LoVo (cell line): ENCODE data around the gene SNRNP40.

Experiments used
- DNase-seq: peaks from one replicate; pipeline ENCODE4 v3.0.0-alpha.2; 2016; ENCODE audit warnings: low spot score

SNRNP40 gene

DNA sequence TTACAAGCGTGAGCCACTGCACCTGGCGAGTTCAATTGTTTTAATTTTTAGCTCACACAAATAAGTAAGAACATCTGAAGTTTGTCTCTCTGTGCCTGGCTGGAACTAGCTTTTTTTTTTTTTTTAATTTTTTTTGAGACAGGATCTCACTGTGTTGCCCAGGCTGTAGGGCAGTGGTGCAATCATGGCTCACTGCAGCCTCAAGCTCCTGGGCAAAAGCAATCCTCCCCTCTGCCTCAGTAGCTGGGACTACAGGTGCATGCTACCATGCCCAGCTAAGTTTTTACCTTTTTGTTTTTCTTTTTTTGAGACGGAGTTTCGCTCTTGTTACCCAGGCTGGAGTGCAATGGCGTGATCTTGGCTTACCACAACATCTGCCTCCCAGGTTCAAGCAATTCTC, 64.8 kb downstream of the SNRNP40 start:
- no peak for DNase-seq

DNA sequence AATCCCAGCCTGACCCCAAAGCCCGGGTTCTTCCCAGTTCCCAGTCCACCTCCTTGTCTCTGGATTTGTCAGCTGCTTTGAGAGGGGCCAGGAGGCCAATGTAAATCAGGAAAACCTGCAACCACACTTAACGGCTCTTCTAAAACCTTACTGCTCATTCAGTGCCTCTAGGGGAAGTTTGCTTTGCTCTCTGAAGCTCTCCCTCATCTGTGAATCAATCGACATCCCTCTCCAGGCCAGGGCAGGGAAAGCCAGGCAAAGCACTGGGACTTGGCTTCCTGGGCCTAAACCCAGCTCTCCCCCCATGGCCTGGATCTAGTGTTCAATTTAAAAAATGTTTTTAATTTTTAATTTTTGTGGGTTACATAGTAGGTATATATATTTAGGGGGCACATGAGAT, 66.2 kb downstream of the SNRNP40 start:
- DNase-seq, result no peak

DNA sequence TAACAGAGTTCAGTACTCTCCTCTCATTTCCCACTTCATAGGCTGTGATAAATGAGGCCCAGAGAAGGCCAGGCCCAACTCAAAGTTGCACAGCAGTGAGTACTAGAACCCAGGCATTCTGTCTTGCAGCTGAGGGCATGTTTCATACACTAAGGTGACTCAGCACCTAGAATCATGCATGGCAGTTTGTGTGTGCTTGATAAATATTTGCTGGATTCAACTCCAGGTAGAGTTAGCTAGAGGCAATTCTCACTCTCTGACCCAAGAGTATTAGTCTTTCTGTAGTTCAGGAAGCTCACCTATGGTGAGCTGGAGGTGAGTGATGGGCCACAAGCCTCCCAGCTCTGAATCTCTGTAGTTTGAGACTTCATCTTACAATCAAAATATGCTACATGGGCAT, 67.6 kb downstream of the SNRNP40 start:
- no peak for DNase-seq

DNA sequence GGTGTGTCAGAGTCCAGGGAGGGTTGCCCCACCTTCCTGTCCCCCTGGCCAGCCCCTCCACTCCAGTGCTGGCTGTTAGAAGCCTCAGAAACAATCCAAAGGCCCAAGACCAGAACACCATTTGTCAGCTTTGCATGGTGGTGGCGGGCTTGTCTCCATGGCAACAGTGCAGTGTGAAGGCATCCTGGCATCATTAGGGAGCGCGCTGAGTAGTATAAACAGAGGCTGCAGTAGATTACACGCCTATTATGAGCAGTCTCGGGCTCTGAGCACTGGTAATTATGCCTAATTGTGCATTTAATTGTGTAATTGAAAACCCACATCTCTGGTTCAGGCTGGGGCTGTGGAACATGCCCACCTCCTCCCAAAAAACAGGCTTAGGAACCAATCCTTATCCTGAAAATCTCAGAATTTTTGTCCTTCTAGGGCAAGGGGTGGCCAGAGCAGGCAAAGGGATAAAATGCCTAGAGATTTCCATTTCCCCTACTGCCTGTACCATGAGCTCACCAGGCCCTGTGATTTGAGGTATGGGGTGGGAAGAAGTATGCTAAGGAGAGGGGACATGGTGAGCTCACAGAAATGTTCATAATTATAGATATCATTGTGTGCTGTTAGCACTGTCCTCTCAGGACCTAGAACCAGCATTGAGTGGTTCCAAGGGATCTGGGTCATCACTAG, 68.6 kb downstream of the SNRNP40 start:
- DNase-seq, result no peak

DNA sequence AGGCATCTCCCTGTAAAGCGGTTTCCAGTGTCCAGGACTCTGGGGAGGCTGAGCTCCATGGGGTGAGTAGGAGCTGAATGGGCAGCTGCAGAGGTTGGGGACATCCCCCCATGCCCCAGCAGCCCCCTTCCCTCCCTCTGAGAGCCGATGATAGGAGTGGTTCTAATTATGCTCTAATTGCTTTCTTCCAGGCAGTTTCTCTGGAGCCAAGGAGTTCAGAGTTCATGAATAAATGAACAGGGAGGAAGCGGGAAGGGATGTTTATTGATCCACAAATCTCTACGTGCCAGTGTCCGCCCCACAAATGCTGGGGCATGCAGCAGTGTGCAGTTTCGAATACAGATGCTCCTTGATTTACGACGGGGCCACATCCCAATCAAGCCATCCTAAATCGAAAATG, 72.5 kb downstream of the SNRNP40 start:
- no peak for DNase-seq

DNA sequence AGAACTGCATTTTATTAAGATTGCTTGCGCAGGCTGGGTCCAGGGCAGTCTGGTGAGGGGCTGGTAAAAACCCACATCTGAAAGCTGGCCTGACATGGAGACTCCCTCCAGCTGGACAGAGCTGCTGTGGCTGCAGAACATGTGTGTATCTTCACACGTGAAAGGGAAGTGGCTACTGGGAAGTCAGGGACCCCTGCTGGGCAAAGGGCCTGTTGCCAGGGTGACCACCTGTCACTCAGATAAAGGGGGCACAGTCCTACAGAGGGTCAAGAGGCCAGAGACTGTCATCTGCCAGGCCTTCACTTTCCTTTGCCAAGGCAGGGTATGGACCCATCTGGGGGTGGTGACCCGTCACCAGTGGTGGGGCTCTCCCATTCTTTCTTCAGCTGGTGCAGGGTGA, 74.4 kb downstream of the SNRNP40 start:
- no peak for DNase-seq

DNA sequence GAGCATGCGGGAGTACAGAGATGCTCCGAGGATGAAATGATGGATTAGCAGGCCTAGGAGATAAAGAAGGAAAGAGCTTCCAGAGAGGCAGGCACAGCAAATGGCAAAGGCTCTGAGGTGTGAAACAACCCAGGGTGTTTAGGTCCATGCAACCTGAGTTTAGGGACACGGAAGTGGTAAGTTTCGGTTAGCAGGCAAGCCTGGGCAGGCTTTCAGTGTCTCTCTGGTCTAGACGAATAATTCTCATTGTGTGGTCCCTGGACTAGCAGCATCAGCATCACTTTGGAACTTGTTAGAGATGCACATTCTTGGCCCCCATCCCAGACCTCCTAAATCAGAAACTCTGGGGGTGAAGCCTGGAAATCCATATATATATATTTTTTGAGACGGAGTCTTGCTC, 75.5 kb downstream of the SNRNP40 start:
- no peak for DNase-seq

DNA sequence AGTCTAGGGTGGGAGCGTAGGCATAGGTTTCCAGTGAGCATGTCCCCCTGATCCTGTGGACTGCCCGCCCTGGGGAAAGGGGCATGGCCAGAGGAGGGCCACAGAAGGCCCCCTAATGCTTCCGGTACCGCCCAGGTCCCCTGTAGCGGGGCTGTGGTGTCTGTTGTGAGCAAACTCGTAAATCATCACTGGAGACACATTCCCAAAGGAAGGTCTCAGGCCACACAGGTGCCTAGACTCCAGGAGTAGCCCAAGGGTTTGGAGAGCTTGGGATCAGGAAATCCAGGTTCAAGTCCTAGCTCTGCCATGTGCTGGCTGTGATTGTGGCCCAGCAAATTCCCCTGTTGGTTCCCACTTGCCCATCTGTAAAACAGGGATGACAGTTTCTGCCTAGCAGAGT, 77.1 kb downstream of the SNRNP40 start:
- DNase-seq, result no peak

DNA sequence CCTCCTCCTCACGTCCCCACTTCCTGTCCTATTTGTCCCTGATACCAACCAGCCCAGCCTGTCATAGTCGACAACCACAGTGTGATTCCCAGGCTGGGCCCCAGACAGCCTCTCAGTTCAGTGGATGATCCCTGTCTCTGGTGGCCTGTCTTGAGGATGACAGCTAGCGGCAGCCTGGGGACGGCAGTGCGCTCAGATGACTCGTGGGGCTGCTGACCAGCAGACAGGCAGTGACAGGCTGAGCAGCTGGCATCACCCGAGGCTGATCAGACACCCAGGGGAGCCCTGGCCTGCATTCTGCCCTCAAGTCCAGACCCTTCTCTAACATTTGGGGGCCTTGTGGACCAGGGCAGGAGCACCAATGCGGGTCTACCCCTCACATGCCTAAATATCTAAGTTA, 77.9 kb downstream of the SNRNP40 start:
- no peak for DNase-seq

DNA sequence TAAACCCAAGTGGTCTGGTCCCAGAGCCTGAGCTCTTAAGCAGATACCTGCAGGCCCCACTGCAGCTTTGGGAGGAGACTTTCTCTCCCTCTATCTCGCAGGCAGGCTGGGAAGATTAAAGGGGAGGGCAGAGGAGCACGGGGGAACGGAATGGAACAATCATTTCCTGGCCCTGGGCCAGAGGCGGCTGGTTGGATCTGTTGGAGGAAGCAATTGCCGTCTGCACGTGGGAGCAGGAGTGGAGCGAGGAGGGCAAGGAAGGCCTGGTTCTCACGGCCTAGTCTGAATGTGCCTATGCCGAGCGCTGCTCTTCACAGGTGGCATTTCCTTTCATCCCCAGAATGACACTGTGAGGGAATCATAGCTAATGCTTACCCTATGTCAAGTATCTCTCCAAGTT, 80.6 kb downstream of the SNRNP40 start:
- no peak for DNase-seq

DNA sequence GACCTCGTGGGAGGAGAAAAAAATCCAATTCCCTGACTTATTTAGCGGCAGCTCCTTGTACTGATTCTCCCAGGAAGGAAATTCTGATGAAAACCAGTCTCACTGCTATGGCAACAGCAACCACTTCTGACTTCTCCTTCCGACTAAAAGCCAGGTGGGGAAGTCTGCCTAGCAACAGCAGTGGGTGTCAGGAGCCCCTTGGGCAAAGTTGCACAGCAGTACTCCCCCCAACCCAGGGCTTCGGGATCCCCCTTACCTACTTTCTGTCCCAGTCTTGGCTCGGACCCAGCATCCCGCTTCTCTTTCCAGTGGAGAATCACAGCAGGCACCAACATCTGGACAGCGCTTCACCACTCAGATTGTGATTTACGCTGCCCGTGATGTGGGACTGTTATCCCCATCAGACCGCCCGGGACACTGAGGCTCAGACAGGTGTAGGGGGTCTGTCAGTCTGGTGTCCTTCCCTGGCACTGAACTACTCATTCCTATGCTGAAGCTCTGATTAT, 81.5 kb downstream of the SNRNP40 start:
- DNase-seq, result no peak

DNA sequence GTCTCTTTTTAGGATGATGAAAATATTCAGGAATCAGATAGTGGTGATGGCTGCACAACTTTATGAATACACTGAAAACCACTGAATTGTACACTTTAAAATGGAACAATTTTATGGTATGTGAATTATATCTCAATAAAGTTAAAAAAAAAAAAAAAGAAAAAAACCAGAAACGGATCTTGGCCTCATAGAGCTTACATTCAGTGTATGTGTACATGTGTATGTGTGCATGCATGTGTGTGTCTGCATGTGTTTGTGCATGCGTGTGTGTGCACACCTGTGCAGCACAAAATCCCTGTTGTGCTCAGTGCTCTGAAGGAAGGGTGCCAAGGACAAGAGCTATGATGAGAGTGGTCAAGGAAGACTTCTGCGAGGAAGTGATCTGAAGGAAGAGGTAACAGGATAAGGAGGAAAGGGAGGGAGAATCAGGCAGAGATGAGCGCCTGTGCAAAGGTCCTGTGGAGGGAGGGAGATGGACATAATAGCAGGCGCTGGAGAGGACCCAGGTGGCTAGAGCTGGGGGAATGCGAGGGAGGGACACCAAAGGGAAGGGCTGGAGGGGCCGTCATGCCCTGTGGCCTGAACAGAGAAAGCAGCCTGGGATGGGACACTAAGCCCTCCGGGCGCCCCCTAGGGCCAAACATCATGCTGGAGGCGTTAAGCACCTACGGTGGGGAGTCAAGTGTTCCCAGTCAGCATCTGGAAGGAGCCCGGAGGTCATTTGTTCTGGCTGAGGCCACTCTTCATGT, 82.1 kb downstream of the SNRNP40 start:
- no peak for DNase-seq
